H1 (cell line): Measurements from ENCODE around the gene PTPRD. TPM values are rescaled to one million over a fixed set of nuclear protein-coding genes. Genes with fewer than 3 reads are reported as not detected.

Experiments
- ASH2L ChIP-seq: fragments of 200-600, 300-600 bp; sonication (generic); IDR thresholded peaks from one replicate; pipeline ENCODE4 v1.7.1; 2017; ENCODE audit warnings: low read length
- polyA plus RNA-seq, 7 experiments: library from polyadenylated mRNA; depleted of rRNA in 3 of 7; stranded (reverse) in 5 of 7; unstranded in 2 of 7; fragments of >200 nt in 5 of 7; fragments of 200-250 nt in 2 of 7; gene quantifications; 1 replicate in 5 of 7; 2 replicates in 1 of 7; 4 replicates in 1 of 7; pipeline versions ENCODE4 v1.2.1 to v1.2.3, GENCODE V29; 2011 to 2013; ENCODE audit warnings: missing spikeins in 2 of 7, mixed read lengths in 2 of 7
- total RNA-seq: library from RNA; stranded (reverse); fragmentation: NEBNext Ultra II Directional; extraction: Animal tissue kit (Norgen Biotek cat#: 25700); gene quantifications from 2 replicates; pipeline ENCODE4 v1.2.1, GENCODE V29; 2021

The PTPRD gene
- total and polyA plus RNA-seq, 2 of the 8 experiments (the other 6 are each of a cell fraction or from before 2014, with no cell fraction given): 17.2 to 77.0 TPM

DNA sequence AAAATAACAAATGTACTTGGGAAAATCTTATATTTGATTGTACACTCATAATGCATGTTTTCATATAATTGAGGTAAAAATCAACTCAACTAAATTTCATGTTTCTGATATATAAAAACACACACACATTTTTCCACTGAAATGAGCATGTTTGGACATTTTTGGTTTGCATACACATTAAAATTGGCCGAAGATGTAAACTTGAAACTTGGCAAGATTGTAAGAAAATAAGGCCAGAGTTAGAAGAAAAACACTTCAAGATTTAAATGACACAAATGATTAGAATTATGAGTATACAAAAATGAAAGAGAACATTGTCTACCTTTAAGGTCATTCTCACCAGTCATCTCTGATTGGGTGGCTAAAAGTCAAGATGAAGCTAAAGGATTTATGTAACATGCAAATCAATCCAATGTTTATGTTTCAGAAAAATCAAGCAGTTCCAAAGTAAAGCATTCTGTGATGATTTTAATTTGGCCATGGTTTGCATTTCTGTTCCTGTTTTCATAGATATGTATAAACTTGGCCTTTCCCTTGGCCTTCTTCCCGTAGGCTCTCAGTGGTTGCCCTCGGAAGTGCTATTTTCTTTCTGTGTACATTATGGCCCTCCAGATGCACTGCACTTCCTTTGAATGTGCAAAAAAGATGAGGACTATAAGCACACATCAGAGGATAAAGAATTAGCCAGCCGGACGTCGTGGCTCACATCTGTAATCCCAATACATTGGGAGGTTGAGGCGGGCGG lies 1707.9 kb downstream of the PTPRD start (continued):
- no peak for TF ChIP-seq ASH2L
- TF ChIP-seq, all 59 proteins: peak for 0
